ENCODE measurements around the gene ANO8. TPM values are rescaled to one million over a fixed set of nuclear protein-coding genes. Genes with fewer than 3 reads are reported as not detected.
A peak's percentile ranks its signal among the peaks of the same experiment; 100 is the strongest.

The ANO8 gene
- total RNA-seq, 4 donors from 2014 or later, result 1.3 to 6.2 (median 4.2) TPM

DNA sequence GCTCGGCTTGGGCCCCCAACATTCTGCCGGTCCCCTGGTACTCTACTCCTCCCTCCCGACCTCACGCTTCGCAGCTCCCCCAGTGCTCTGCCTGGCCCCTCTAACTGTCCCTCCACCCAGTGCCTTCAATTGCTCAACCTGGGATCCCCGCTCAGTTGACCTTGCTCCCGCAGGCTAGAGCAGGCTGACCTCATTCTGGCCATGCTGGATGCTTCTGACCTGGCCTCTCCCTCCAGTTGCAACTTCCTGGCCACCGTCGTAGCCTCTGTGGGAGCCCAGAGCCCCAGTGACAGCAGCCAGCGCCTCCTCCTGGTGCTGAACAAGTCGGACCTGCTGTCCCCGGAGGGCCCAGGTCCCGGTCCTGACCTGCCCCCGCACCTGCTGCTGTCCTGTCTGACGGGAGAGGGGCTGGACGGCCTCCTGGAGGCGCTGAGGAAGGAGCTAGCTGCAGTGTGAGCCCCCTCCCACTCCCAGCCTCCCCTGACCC is 6.3 kb upstream of the ANO8 start:
- no peak for ATAC-seq
- Histone ChIP-seq H3K27me3 (no peaks in the 10 kb centered on the region), H3K27ac (no peak overlapping the region), H3K9me3 (no peaks in the 10 kb centered on the region), H3K4me1 (peaks cover 0 to 24% (median 10%) of the 10 kb centered on the region in 3 donors), H3K36me3 (peaks cover 0 to 34% of the 10 kb centered on the region in 2 donors), H3K4me3 (no peak overlapping the region)
- TF ChIP-seq EP300 (IDR thresholded peaks at IDR 0.05) (no peak), POLR2AphosphoS5 (IDR thresholded peaks at IDR 0.05) (no peak), POLR2A (IDR thresholded peaks at IDR 0.05) (no peak)
- TF ChIP-seq, protein P1, sequence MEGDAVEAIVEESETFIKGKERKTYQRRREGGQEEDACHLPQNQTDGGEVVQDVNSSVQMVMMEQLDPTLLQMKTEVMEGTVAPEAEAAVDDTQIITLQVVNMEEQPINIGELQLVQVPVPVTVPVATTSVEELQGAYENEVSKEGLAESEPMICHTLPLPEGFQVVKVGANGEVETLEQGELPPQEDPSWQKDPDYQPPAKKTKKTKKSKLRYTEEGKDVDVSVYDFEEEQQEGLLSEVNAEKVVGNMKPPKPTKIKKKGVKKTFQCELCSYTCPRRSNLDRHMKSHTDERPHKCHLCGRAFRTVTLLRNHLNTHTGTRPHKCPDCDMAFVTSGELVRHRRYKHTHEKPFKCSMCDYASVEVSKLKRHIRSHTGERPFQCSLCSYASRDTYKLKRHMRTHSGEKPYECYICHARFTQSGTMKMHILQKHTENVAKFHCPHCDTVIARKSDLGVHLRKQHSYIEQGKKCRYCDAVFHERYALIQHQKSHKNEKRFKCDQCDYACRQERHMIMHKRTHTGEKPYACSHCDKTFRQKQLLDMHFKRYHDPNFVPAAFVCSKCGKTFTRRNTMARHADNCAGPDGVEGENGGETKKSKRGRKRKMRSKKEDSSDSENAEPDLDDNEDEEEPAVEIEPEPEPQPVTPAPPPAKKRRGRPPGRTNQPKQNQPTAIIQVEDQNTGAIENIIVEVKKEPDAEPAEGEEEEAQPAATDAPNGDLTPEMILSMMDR (IDR thresholded peaks at IDR 0.05), result no peak
- 49 to 86% methylated on average over 7 to 10 of the region's 17 CpGs for WGBS, 2 donors (ENCODE audit: low coverage in 1 of 2)

- peaks cover 0 to 27% (median 11%) of the 10 kb centered on the region in 3 donors for H3K4me1 ChIP-seq
- no peaks in the 10 kb centered on the region for H3K9me3 ChIP-seq
- no peak overlapping the region for H3K4me3 ChIP-seq
- peaks cover 0 to 34% of the 10 kb centered on the region in 2 donors for H3K36me3 ChIP-seq
- TF ChIP-seq EP300 (IDR thresholded peaks at IDR 0.05) (no peak), POLR2A (IDR thresholded peaks at IDR 0.05) (no peak), POLR2AphosphoS5 (IDR thresholded peaks at IDR 0.05) (no peak)
- TF ChIP-seq, protein P1 (IDR thresholded peaks at IDR 0.05), result no peak
- no peaks in the 10 kb centered on the region for H3K27me3 ChIP-seq
- 62 to 66% methylated on average over 10 to 20 of the region's 21 CpGs for WGBS, 2 donors (ENCODE audit: low coverage in 1 of 2)
- no peak overlapping the region for H3K27ac ChIP-seq
- no peak for ATAC-seq
Measured at GRCh38 chr19:17340302-17340870, 5.7 kb upstream of the ANO8 start.

GRCh38 chr19:17339088-17339741 is 4.6 kb upstream of the ANO8 start:
- WGBS, 2 donors (ENCODE audit: low coverage in 1 of 2), result 98% methylated on average over 12 of the region's 34 CpGs; no CpG with 5 or more reads in 1 of the 2 donors

DNA sequence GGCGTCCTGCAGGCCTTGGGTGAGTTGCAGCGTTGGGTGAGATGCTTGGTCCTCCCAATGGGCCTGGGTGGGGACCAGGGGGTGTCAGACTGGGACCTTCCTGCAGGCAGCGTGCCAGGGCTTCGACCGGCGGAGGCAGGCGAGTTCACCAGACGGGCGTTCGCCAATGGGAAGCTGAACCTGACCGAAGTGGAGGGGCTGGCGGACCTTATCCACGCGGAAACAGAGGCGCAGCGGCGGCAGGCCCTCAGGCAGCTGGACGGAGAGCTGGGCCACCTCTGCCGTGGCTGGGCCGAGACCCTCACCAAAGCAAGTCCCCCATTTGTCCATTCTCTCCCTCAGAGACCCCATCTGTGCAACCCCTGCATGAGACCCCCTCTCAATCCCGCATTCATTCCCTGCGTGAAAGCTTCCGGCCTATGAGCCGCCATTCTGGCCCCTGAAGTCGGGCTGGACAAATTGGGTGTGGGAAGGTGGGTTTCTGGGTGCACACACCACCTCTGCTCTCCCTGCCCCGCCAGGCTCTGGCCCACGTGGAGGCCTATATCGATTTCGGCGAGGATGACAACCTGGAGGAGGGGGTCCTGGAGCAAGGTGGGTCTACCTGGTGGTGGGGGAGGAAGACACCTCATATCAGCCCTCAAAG is 3.9 kb upstream of the ANO8 start:
- TF ChIP-seq POLR2AphosphoS5 (IDR thresholded peaks at IDR 0.05) (no peak), POLR2A (IDR thresholded peaks at IDR 0.05) (no peak), EP300 (IDR thresholded peaks at IDR 0.05) (no peak)
- TF ChIP-seq, protein P1 (IDR thresholded peaks at IDR 0.05), result no peak
- Histone ChIP-seq H3K4me3 (peak overlapping the region in 1 of 2 donors; percentile 83), H3K4me1 (peaks cover 0 to 42% (median 24%) of the 10 kb centered on the region in 3 donors), H3K9me3 (no peaks in the 10 kb centered on the region), H3K27ac (no peak overlapping the region), H3K27me3 (no peaks in the 10 kb centered on the region), H3K36me3 (peaks cover 0 to 34% of the 10 kb centered on the region in 2 donors)
- no peak for ATAC-seq
- 89 to 100% methylated on average over 1 to 8 of the region's 30 CpGs for WGBS, 2 donors (ENCODE audit: low coverage in 1 of 2)

More at GRCh38 chr19:17339088-17339741, 4.6 kb upstream of the ANO8 start:
- Histone ChIP-seq H3K9me3 (no peaks in the 10 kb centered on the region), H3K27ac (no peak overlapping the region), H3K4me1 (peaks cover 0 to 36% (median 17%) of the 10 kb centered on the region in 3 donors), H3K27me3 (no peaks in the 10 kb centered on the region), H3K4me3 (no peak overlapping the region), H3K36me3 (peaks cover 0 to 34% of the 10 kb centered on the region in 2 donors)
- no peak for ATAC-seq
- no peak for TF ChIP-seq POLR2A (IDR thresholded peaks at IDR 0.05)
- no peak for TF ChIP-seq POLR2AphosphoS5 (IDR thresholded peaks at IDR 0.05)
- TF ChIP-seq, protein P1 (IDR thresholded peaks at IDR 0.05), result no peak
- no peak for TF ChIP-seq EP300 (IDR thresholded peaks at IDR 0.05)
